ENCODE results near the gene DLGAP4. TPM values are rescaled to one million over a fixed set of nuclear protein-coding genes. Genes with fewer than 3 reads are reported as not detected.

Gene DLGAP4
- total and polyA plus RNA-seq, 8 donors = 15.1 to 92.2 (median 33.5) TPM

DNA sequence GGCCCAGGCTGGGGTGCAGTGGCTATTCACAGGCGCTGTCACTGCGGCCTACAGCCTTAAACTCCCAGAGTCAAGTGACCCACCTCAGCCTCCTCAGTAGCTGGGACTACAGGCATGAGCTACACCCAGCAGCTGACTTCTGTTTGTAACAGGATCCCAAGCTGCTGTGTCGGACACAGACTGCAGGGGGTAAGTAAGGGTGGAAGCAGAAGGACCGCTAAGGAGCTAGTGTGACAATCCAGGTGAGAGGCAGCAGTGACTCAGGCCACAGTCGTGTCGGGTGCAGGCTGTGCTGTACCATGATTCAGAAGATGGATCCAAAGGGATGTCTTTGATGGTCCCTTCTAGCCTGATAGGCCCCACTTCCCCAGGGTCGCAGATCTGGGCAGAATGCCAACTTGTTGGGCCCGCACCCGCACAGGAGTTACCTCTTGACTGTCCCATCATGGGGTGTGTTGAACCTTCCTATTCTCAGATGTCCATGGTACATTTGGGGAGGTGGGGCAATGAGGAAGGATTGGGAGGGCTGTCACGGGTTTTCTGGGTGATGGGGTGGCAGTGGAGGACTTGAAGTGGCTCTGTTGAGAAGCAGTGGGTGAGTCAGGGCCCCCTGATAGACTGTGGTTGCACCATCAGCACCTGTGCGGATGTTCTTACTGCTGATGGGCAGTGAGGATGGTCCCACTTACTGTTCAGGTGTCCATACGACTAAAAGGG, 44.6 kb upstream of the DLGAP4 start:
- Histone ChIP-seq H3K27ac (no peak overlapping the region), H3K4me3 (no peak overlapping the region), H3K36me3 (peaks cover 0 to 13% (median 10%) of the 10 kb centered on the region in 4 donors), H3K4me1 (no peaks in the 10 kb centered on the region), H3K27me3 (no peaks in the 10 kb centered on the region), H3K9me3 (no peaks in the 10 kb centered on the region)
- intact Hi-C loops (cut with DNase I; ENCODE audit: low total_unique reads) = no loop called here
- 77 to 84% (median 82%) methylated on average over 10 to 12 of the region's 12 CpGs for whole genome bisulfite sequencing, 5 donors
- TF ChIP-seq POLR2A (IDR thresholded peaks at IDR 0.05) (no peak), POLR2AphosphoS5 (IDR thresholded peaks at IDR 0.05) (no peak), EP300 (IDR thresholded peaks at IDR 0.05) (no peak)
- TF ChIP-seq, protein P1, sequence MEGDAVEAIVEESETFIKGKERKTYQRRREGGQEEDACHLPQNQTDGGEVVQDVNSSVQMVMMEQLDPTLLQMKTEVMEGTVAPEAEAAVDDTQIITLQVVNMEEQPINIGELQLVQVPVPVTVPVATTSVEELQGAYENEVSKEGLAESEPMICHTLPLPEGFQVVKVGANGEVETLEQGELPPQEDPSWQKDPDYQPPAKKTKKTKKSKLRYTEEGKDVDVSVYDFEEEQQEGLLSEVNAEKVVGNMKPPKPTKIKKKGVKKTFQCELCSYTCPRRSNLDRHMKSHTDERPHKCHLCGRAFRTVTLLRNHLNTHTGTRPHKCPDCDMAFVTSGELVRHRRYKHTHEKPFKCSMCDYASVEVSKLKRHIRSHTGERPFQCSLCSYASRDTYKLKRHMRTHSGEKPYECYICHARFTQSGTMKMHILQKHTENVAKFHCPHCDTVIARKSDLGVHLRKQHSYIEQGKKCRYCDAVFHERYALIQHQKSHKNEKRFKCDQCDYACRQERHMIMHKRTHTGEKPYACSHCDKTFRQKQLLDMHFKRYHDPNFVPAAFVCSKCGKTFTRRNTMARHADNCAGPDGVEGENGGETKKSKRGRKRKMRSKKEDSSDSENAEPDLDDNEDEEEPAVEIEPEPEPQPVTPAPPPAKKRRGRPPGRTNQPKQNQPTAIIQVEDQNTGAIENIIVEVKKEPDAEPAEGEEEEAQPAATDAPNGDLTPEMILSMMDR (IDR thresholded peaks at IDR 0.05) = no peak
- DNase-seq = no peak

DNA sequence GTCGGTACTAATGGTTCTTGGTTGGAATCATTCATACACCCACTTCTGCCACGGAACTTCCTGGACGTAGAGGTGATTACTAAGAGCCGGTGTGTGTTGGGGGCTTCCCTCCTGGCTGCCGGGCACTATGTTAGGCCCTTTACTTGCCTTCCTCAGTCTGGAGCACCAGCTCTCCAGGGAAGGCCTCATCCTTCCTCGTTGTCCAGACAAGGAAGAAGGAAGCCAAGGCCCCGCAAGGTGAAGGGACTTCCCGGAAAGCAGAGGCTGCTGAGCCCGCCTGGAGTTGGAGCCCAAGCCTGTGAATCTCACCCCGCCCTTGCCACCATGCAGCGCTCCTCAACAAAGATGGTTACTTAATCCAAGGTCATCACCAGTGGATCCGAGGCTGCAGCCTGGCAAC, 43.7 kb upstream of the DLGAP4 start:
- TF ChIP-seq, protein P1 (IDR thresholded peaks at IDR 0.05) = no peak
- no peak for TF ChIP-seq POLR2AphosphoS5 (IDR thresholded peaks at IDR 0.05)
- TF ChIP-seq POLR2A (IDR thresholded peaks at IDR 0.05) = no peak
- no peak for TF ChIP-seq EP300 (IDR thresholded peaks at IDR 0.05)

DNA sequence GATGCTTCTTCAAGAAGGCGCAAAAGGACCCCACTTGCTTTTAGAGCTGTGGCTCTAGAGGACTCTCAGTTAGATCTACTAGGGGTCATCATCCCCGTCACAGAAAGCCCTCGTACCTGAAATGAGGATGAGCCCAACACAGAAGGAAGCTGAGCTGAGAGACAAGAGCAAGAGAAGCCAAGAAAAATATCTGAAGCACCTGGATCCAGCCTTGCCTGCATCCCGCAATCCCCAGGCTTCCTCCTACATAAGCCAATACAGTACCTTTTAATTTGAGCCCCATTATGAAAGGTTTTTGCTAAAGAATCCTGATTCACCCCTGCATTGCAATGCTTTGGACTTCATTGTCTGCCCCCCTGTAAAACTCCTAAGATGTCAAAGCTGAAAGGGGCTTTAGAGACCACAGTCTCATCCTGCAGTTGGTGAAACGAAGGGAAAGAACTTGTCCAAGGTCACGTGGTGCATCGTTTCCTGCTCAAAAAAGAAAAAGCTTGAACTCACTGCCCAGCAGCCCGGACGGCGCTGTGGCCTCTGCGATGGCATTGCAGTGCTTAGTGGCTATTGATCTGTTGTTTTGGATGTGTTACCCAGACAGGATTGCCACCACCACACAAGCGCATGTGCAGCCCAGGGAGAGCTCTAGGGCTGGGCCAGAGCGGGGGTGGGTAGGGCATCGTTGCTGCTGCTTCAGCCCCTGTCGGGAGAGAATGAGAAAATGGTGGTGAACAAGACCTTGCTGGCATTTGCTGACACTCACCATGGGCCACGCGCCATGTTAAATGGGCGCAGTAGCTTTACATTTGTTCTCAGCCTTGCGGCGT, 41.5 kb upstream of the DLGAP4 start:
- Histone ChIP-seq H3K36me3 (no peaks in the 10 kb centered on the region), H3K9me3 (no peaks in the 10 kb centered on the region), H3K27ac (no peak overlapping the region), H3K4me3 (no peak overlapping the region), H3K27me3 (no peaks in the 10 kb centered on the region), H3K4me1 (no peaks in the 10 kb centered on the region)
- DNase-seq = no peak
- intact Hi-C loops (cut with DNase I; ENCODE audit: low total_unique reads) = no loop called here
- no peak for TF ChIP-seq EP300 (IDR thresholded peaks at IDR 0.05)
- TF ChIP-seq, protein P1 (IDR thresholded peaks at IDR 0.05) = no peak
- no peak for TF ChIP-seq POLR2A (IDR thresholded peaks at IDR 0.05)
- no peak for TF ChIP-seq POLR2AphosphoS5 (IDR thresholded peaks at IDR 0.05)
- 88 to 91% (median 89%) methylated on average over 20 of the region's 20 CpGs for WGBS, 5 donors

More for the DNA sequence above, 43.7 kb upstream of the DLGAP4 start:
- H3K4me1 ChIP-seq = no peaks in the 10 kb centered on the region
- no peaks in the 10 kb centered on the region for H3K27me3 ChIP-seq
- H3K9me3 ChIP-seq = no peaks in the 10 kb centered on the region
- H3K4me3 ChIP-seq = no peak overlapping the region
- WGBS, 5 donors = 80 to 92% (median 82%) methylated on average over 12 of the region's 12 CpGs
- no peak overlapping the region for H3K27ac ChIP-seq
- intact Hi-C loops (cut with DNase I; ENCODE audit: low total_unique reads) = no loop called here
- no peak for DNase-seq
- peaks cover 0 to 4% (median 1%) of the 10 kb centered on the region in 4 donors for H3K36me3 ChIP-seq

DNA sequence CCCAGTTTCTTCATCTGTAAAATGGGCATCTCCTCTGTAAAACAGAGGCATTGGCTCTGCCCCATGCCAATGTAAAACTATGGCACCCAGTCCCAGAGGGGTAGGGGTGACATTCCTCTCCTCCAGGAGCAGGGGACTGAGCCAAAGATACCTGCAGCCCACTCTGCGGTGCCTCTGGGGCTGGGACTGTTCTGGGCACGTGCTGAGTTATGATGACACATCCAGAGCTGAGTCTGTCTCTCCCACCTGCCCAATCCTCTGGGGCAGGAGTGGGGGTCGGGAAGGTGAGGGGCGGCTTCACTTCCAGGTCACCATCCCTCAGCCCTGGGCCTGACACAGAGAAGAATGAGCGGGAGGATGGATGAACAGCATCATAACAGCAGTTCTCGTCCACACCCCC, 40.0 kb upstream of the DLGAP4 start:
- H3K27ac ChIP-seq = no peak overlapping the region
- intact Hi-C loops (cut with DNase I; ENCODE audit: low total_unique reads) = no loop called here
- H3K36me3 ChIP-seq = no peaks in the 10 kb centered on the region
- H3K4me3 ChIP-seq = no peak overlapping the region
- H3K4me1 ChIP-seq = no peaks in the 10 kb centered on the region
- TF ChIP-seq, protein P1 (IDR thresholded peaks at IDR 0.05) = no peak
- TF ChIP-seq EP300 (IDR thresholded peaks at IDR 0.05) (no peak), POLR2A (IDR thresholded peaks at IDR 0.05) (no peak), POLR2AphosphoS5 (IDR thresholded peaks at IDR 0.05) (no peak)
- H3K27me3 ChIP-seq = no peaks in the 10 kb centered on the region
- WGBS, 5 donors = 82 to 88% (median 83%) methylated on average over 1 to 6 of the region's 6 CpGs
- no peak for DNase-seq
- no peaks in the 10 kb centered on the region for H3K9me3 ChIP-seq

Data from stomach (tissue), 9 donors.